ENCODE measurements around the gene BMF. TPM values are rescaled to one million over a fixed set of nuclear protein-coding genes. Genes with fewer than 3 reads are reported as not detected.
A peak's percentile ranks its signal among the peaks of the same experiment; 100 is the strongest.

BMF gene
- total and polyA plus RNA-seq, 7 donors, result 0.65 to 7.2 (median 3.4) TPM

GRCh38 chr15:40055576-40056293 is 52.9 kb downstream of the BMF start:
- peak in 1 of 2 donors; percentile 90 for DNase-seq
- H3K27me3 ChIP-seq (ENCODE audit: insufficient read depth in 3 of 3, low read length in 2 of 3), result no peaks in the 10 kb centered on the region
- intact Hi-C loops (cut with DNase I), result no loop called here
- H3K27ac ChIP-seq, result peak overlapping the region; percentile 73
- peak; percentile 56 to 90 (median 74) for ATAC-seq
- peaks cover 41% of the 10 kb centered on the region for H3K4me1 ChIP-seq
- no peaks in the 10 kb centered on the region for H3K9me3 ChIP-seq
- TF ChIP-seq CTCF (IDR thresholded peaks at IDR 0.05), result no peak
- H3K4me3 ChIP-seq, result no peak overlapping the region
- no peaks in the 10 kb centered on the region for H3K36me3 ChIP-seq (ENCODE audit: insufficient read depth in 1 of 2, low read depth in 1 of 2)
- 37 to 49% (median 40%) methylated on average over 14 of the region's 14 CpGs for WGBS, 3 donors

GRCh38 chr15:40054855-40055575 is 53.7 kb downstream of the BMF start:
- intact Hi-C loops (cut with DNase I), result no loop called here
- WGBS, 3 donors, result 15 to 27% (median 20%) methylated on average over 6 of the region's 6 CpGs
- no peaks in the 10 kb centered on the region for H3K27me3 ChIP-seq (ENCODE audit: insufficient read depth in 3 of 3, low read length in 2 of 3)
- peak in 1 of 2 donors; percentile 72 for DNase-seq
- H3K4me1 ChIP-seq, result peaks cover 42% of the 10 kb centered on the region
- H3K4me3 ChIP-seq, result no peak overlapping the region
- peak overlapping the region; percentile 73 for H3K27ac ChIP-seq
- H3K36me3 ChIP-seq (ENCODE audit: insufficient read depth in 1 of 2, low read depth in 1 of 2), result no peaks in the 10 kb centered on the region
- no peaks in the 10 kb centered on the region for H3K9me3 ChIP-seq
- ATAC-seq, result peak; percentile 77 to 89 (median 82)
- no peak for TF ChIP-seq CTCF (IDR thresholded peaks at IDR 0.05)

- peaks cover 44% of the 10 kb centered on the region for H3K4me1 ChIP-seq
- intact Hi-C loops (cut with DNase I), result no loop called here
- ATAC-seq (peak in 3 of 4 donors; percentile 1 to 16 (median 2)), DNase-seq (no peak)
- H3K4me3 ChIP-seq, result no peak overlapping the region
- H3K36me3 ChIP-seq (ENCODE audit: insufficient read depth in 1 of 2, low read depth in 1 of 2), result no peaks in the 10 kb centered on the region
- H3K27me3 ChIP-seq (ENCODE audit: insufficient read depth in 3 of 3, low read length in 2 of 3), result no peaks in the 10 kb centered on the region
- no peaks in the 10 kb centered on the region for H3K9me3 ChIP-seq
- no peak for TF ChIP-seq CTCF (IDR thresholded peaks at IDR 0.05)
- peak overlapping the region; percentile 73 for H3K27ac ChIP-seq
- 40 to 74% (median 60%) methylated on average over 3 of the region's 3 CpGs for WGBS, 3 donors
These were observed 54.1 kb downstream of the BMF start for GRCh38 chr15:40054605-40054854.

GRCh38 chr15:40053831-40054604 is 54.7 kb downstream of the BMF start:
- Histone ChIP-seq H3K36me3 (ENCODE audit: insufficient read depth in 1 of 2, low read depth in 1 of 2) (no peaks in the 10 kb centered on the region), H3K9me3 (no peaks in the 10 kb centered on the region), H3K4me3 (no peak overlapping the region), H3K4me1 (peaks cover 44% of the 10 kb centered on the region), H3K27me3 (ENCODE audit: insufficient read depth in 3 of 3, low read length in 2 of 3) (no peaks in the 10 kb centered on the region), H3K27ac (peak overlapping the region; percentile 73)
- TF ChIP-seq CTCF (IDR thresholded peaks at IDR 0.05), result no peak
- ATAC-seq (no peak), DNase-seq (no peak)
- 82 to 90% (median 83%) methylated on average over 14 of the region's 14 CpGs for WGBS, 3 donors
- intact Hi-C loops (cut with DNase I), result no loop called here

Measured in psoas muscle (tissue), 8 donors.